Lung (tissue), 12 donors: ENCODE measurements around the gene ADCY2. TPM values are rescaled to one million over a fixed set of nuclear protein-coding genes. Genes with fewer than 3 reads are reported as not detected.
A peak's percentile ranks its signal among the peaks of the same experiment; 100 is the strongest.

Source experiments
- ATAC-seq: fragments of 200-7000 bp; cut with Tn5 transposase; one replicate; pipeline ENCODE4 v1.9.1; 2020; ENCODE audit warnings: moderate number of reproducible peaks; ENCODE audit not compliant: insufficient read depth, low FRiP score
- DNase-seq, 3 donors: peaks; one replicate each; pipeline ENCODE4 v3.0.0-alpha.2; 2013 to 2017
- H3K27ac ChIP-seq, 2 donors: one replicate each; pipeline ENCODE4 v1.5.1; 2013; ENCODE audit warnings: mild to moderate bottlenecking in 2 of 2, moderate library complexity in 2 of 2, control low read depth in 1 of 2, inconsistent platforms in 1 of 2, low read depth in 1 of 2, low read length in 1 of 2
- H3K27me3 ChIP-seq, 3 donors: one replicate each; pipeline ENCODE4 v1.5.1; 2013; ENCODE audit warnings: low read length in 2 of 3; ENCODE audit not compliant: control insufficient read depth in 3 of 3, insufficient read depth in 3 of 3
- H3K36me3 ChIP-seq, 4 donors: one replicate each; pipeline ENCODE4 v1.5.1; 2013; ENCODE audit warnings: low read length in 4 of 4, mild to moderate bottlenecking in 1 of 4, moderate library complexity in 1 of 4; ENCODE audit not compliant: control insufficient read depth in 4 of 4, insufficient read depth in 4 of 4
- H3K4me1 ChIP-seq, 5 donors: one replicate each; pipeline ENCODE4 v1.5.1; 2013; ENCODE audit warnings: low read length in 5 of 5, mild to moderate bottlenecking in 2 of 5, moderate library complexity in 1 of 5; ENCODE audit not compliant: control insufficient read depth in 5 of 5, insufficient read depth in 5 of 5
- H3K4me3 ChIP-seq: one replicate; pipeline ENCODE4 v1.5.1; 2013; ENCODE audit warnings: mild to moderate bottlenecking, control low read depth, moderate library complexity
- H3K9ac ChIP-seq, 2 donors: one replicate each; pipeline ENCODE4 v1.5.1; 2013; ENCODE audit warnings: low read length in 2 of 2, control low read depth in 1 of 2; ENCODE audit not compliant: insufficient read depth in 1 of 2
- H3K9me3 ChIP-seq, 4 donors: one replicate each; pipeline ENCODE4 v1.5.1; 2013; ENCODE audit warnings: low read length in 3 of 4, mild to moderate bottlenecking in 1 of 4, moderate library complexity in 1 of 4; ENCODE audit not compliant: control insufficient read depth in 4 of 4, insufficient read depth in 3 of 4
- CTCF ChIP-seq: IDR thresholded peaks from 2 replicates; pipeline ENCODE4 v1.5.1; 2012; ENCODE audit warnings: mild to moderate bottlenecking; ENCODE audit errors: control extremely low read depth, extremely low read depth
- WGBS, 2 donors: extraction: QIAGEN DNeasy Blood & Tissue Kit; methylation state at CpG; one replicate each; pipeline ENCODE4 v1.1.7; 2013; 5-methylcytosine and 5-hydroxymethylcytosine counted together
- polyA plus RNA-seq, 2 donors: library from polyadenylated mRNA; stranded (reverse); fragments of 200-250 nt; gene quantifications; one replicate each; pipeline ENCODE4 v1.2.1, GENCODE V29; 2013
- total RNA-seq, 2 donors: library from RNA; depleted of rRNA in 1 of 2; stranded (reverse); fragments of >200 nt in 1 of 2; gene quantifications; one replicate each; pipeline ENCODE4 v1.2.1, GENCODE V29; 2014 to 2021
- donor health status: control.
- donor health status: control.
- donor health status: Bipolar disorder and iron deficiency.
- donor health status: healthy.
- donor health status: DM: yes; HTN: yes; CAD: no.

ADCY2 gene
- total and polyA plus RNA-seq, 4 donors, result 0.10 to 3.5 (median 0.84) TPM

GRCh38 chr5:7516253-7516652 is 120.3 kb downstream of the ADCY2 start:
- ATAC-seq (no peak), DNase-seq (no peak)
- WGBS, 2 donors, result 71 to 86% methylated on average over 2 of the region's 2 CpGs
- Histone ChIP-seq H3K36me3 (no peaks in the 10 kb centered on the region), H3K9me3 (no peaks in the 10 kb centered on the region), H3K27ac (no peak overlapping the region), H3K4me1 (no peaks in the 10 kb centered on the region), H3K4me3 (no peak overlapping the region), H3K27me3 (no peaks in the 10 kb centered on the region), H3K9ac (no peak overlapping the region)
- no peak for TF ChIP-seq CTCF

- Histone ChIP-seq H3K27me3 (no peaks in the 10 kb centered on the region), H3K4me1 (no peaks in the 10 kb centered on the region), H3K27ac (no peak overlapping the region), H3K9me3 (no peaks in the 10 kb centered on the region), H3K9ac (no peak overlapping the region), H3K4me3 (no peak overlapping the region), H3K36me3 (no peaks in the 10 kb centered on the region)
- DNase-seq, result peak in 1 of 3 donors; percentile 23
- no peak for ATAC-seq
- no peak for TF ChIP-seq CTCF
- 59 to 78% methylated on average over 3 of the region's 3 CpGs for WGBS, 2 donors
Measured at GRCh38 chr5:7517006-7517405, 121.1 kb downstream of the ADCY2 start.

DNA sequence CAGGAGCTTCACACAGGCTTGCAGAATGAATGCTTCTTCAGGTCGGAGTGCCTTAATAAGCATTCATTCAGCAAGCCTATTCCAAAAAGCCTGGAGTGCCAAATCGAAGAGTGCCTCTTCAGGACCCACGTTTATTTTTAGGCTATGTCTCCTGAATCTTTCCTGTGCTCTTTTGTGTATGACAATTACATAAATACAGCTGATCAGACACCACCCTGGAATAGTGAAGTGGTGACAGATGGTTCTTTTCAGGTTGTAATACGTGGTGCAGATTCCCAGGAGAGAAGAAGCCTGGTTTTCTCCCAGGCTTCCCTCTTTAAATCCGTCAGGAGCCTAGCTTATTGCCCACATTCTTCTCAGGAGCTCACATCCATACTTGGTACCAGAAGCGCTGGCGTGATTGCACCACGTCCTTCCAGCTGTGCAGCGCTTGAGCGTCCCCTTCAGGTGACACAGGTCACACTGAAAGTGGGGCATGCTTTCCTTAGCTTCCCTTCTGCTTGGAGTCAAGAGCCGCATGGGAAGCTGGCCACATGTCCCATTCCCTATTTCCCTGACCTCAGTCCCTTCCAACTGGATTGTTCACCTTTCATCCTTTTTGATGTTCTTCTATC is 123.1 kb downstream of the ADCY2 start:
- H3K36me3 ChIP-seq, result no peaks in the 10 kb centered on the region
- ATAC-seq (no peak), DNase-seq (no peak)
- H3K27ac ChIP-seq, result no peak overlapping the region
- H3K9ac ChIP-seq, result no peak overlapping the region
- H3K27me3 ChIP-seq, result no peaks in the 10 kb centered on the region
- TF ChIP-seq CTCF, result no peak
- no peaks in the 10 kb centered on the region for H3K9me3 ChIP-seq
- 59 to 61% methylated on average over 11 of the region's 11 CpGs for WGBS, 2 donors
- peaks cover 0 to 4% (median 0%) of the 10 kb centered on the region in 5 donors for H3K4me1 ChIP-seq
- no peak overlapping the region for H3K4me3 ChIP-seq

DNA sequence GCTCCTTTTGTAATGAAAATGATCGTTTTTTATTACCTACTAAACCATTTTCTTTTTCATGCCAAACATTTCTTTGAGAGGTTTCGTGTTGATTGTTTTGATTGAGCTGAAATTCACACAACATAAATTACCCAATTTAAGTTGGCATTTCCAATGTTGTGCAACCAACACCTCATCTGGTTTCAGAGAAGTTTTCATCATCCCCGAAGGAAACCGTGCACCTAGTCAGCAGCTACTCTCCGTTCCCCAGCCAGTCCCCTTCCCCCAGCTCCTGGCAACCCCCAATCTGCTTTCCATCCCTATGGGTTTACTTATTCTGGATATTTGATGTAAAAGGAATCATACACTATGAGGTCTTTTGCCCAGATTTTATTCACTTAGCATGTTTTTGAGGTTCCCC is 123.6 kb downstream of the ADCY2 start:
- Histone ChIP-seq H3K4me3 (no peak overlapping the region), H3K4me1 (peaks cover 0 to 4% (median 0%) of the 10 kb centered on the region in 5 donors), H3K36me3 (no peaks in the 10 kb centered on the region), H3K27me3 (no peaks in the 10 kb centered on the region), H3K27ac (no peak overlapping the region), H3K9ac (no peak overlapping the region), H3K9me3 (no peaks in the 10 kb centered on the region)
- DNase-seq (no peak), ATAC-seq (no peak)
- 51 to 57% methylated on average over 5 of the region's 5 CpGs for WGBS, 2 donors
- TF ChIP-seq CTCF, result no peak
